Fibroblast of lung (primary cell): ENCODE results near the gene EMP3. TPM values are rescaled to one million over a fixed set of nuclear protein-coding genes. Genes with fewer than 3 reads are reported as not detected.
A peak's percentile ranks its signal among the peaks of the same experiment; 100 is the strongest.

Source experiments
- DNase-seq, 2 donors: peaks; one replicate each; pipeline versions ENCODE4 v3.0.0 to v3.0.0-alpha.2; 2010; ENCODE audit warnings: low read depth in 2 of 2
- H2AFZ ChIP-seq: 2 replicates; pipeline ENCODE4 v1.5.1; 2012; ENCODE audit warnings: low read length, control low read depth, inconsistent platforms
- H3K27ac ChIP-seq: 2 replicates; pipeline ENCODE4 v1.5.1; 2011; ENCODE audit warnings: low read length, control low read depth; ENCODE audit not compliant: insufficient read depth
- H3K27me3 ChIP-seq: 2 replicates; pipeline ENCODE4 v1.5.1; 2011; ENCODE audit warnings: mild to moderate bottlenecking, low read length; ENCODE audit not compliant: control insufficient read depth, insufficient read depth
- H3K36me3 ChIP-seq: 2 replicates; pipeline ENCODE4 v1.5.1; 2011; ENCODE audit warnings: low read length; ENCODE audit not compliant: control insufficient read depth, insufficient read depth
- H3K4me1 ChIP-seq: 2 replicates; pipeline ENCODE4 v1.5.1; 2011; ENCODE audit warnings: low read length; ENCODE audit not compliant: control insufficient read depth, insufficient read depth; ENCODE audit errors: extremely low read depth
- H3K4me2 ChIP-seq: 2 replicates; pipeline ENCODE4 v1.5.1; 2011; ENCODE audit warnings: low read length, control low read depth; ENCODE audit not compliant: insufficient read depth; ENCODE audit errors: extremely low read depth
- H3K4me3 ChIP-seq, 4 experiments: fragments of 200-600 bp in 1 of 4; sonication (generic) in 1 of 4; replicated peaks in 1 of 4; 2 replicates each; pipeline ENCODE4 v1.5.1; 2011 to 2016; ENCODE audit warnings: low read length in 4 of 4, low read depth in 3 of 4, mild to moderate bottlenecking in 3 of 4, control low read depth in 2 of 4, inconsistent platforms in 1 of 4, mixed read lengths in 1 of 4; ENCODE audit not compliant: insufficient read depth in 1 of 4; ENCODE audit errors: control extremely low read depth in 1 of 4
- H3K79me2 ChIP-seq: 2 replicates; pipeline ENCODE4 v1.5.1; 2012; ENCODE audit warnings: mild to moderate bottlenecking, low read length, inconsistent platforms; ENCODE audit not compliant: control insufficient read depth, insufficient read depth
- H3K9ac ChIP-seq: 2 replicates; pipeline ENCODE4 v1.5.1; 2011; ENCODE audit warnings: mild to moderate bottlenecking, low read length, control low read depth; ENCODE audit not compliant: insufficient read depth
- H3K9me3 ChIP-seq: 2 replicates; pipeline ENCODE4 v1.5.1; 2012; ENCODE audit warnings: low read depth, low read length; ENCODE audit not compliant: control insufficient read depth, insufficient read depth
- H4K20me1 ChIP-seq: 2 replicates; pipeline ENCODE4 v1.5.1; 2011; ENCODE audit warnings: low read length; ENCODE audit not compliant: control insufficient read depth, insufficient read depth; ENCODE audit errors: extremely low read depth
- CTCF ChIP-seq, 2 donors: IDR thresholded peaks in 1 of 2; conservative IDR thresholded peaks in 1 of 2; 1 replicate in 1 of 2; 2 replicates in 1 of 2; pipeline ENCODE4 v1.5.1; 2011 to 2012; ENCODE audit warnings: low read length in 2 of 2, control low read depth in 1 of 2, inconsistent platforms in 1 of 2, low read depth in 1 of 2, mild to moderate bottlenecking in 1 of 2
- EZH2 ChIP-seq: IDR thresholded peaks from 2 replicates; pipeline ENCODE4 v1.5.1; 2012; ENCODE audit warnings: low read length, control low read depth, mild to moderate bottlenecking; ENCODE audit errors: missing control alignments
- polyA plus RNA-seq, 2 donors: library from polyadenylated mRNA; depleted of rRNA in 1 of 2; stranded (reverse) in 1 of 2; unstranded in 1 of 2; fragments of >200 nt; gene quantifications; 2 replicates each; pipeline ENCODE4 v1.2.1, GENCODE V29; 2011 to 2012; ENCODE audit warnings: missing spikeins in 1 of 2
- total RNA-seq: library from RNA; depleted of rRNA; stranded (reverse); fragments of >200 nt; gene quantifications from 2 replicates; pipeline ENCODE4 v1.2.1, GENCODE V29; 2014

EMP3 gene
- total and polyA plus RNA-seq, 2 donors (not counting 1 experiment from before 2014, with no cell fraction given), result 246 to 303 TPM

DNA sequence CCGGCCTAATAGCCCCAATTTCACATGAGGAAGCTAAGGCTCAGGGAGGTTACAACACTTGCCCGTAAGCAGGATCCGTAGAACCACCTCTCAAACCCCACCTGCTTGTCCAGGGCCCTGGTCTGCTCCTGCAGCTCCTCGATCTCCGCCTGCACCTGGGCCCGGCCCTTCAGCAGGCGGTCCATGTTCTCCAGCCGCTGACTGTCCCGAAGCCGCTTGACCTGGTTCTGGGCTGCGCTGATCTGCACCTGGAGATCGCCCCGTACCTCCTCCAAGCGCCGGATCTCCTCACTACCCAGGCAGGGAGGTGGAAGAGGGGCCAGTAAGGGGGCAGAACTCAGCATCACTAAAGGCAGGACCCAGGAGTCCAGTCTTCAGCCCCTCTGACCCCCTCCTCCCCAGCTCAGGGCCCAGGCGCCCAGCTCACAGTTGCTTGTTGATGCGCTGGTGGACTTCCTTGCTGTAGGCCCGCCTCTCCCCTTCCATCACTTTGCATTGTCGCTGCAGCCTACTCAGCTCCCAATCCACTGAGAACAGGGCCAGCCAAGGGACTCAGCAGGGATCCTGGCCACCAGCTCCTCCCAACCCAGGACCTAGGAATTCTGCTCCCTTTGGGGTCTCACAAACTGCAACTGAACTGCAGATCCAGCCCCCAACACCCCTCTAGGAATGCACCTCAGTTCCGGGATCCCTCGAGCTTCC lies 6.9 kb upstream of the EMP3 start:
- Histone ChIP-seq H3K4me1 (peaks cover 14% of the 10 kb centered on the region), H3K79me2 (no peaks in the 10 kb centered on the region), H3K4me2 (no peak overlapping the region), H3K36me3 (no peaks in the 10 kb centered on the region), H3K4me3 (no peak overlapping the region), H2AFZ (no peak overlapping the region), H3K9ac (no peak overlapping the region), H3K9me3 (no peaks in the 10 kb centered on the region), H3K27me3 (no peaks in the 10 kb centered on the region), H4K20me1 (no peaks in the 10 kb centered on the region), H3K27ac (no peak overlapping the region)
- DNase-seq, result no peak
- no peak for TF ChIP-seq CTCF (conservative IDR thresholded peaks at IDR 0.05 in 1 of 2, IDR thresholded peaks at IDR 0.05 in 1 of 2; ENCODE audit: low read depth in 1 of 2, low read length in 2 of 2)
- TF ChIP-seq EZH2, result no peak

DNA sequence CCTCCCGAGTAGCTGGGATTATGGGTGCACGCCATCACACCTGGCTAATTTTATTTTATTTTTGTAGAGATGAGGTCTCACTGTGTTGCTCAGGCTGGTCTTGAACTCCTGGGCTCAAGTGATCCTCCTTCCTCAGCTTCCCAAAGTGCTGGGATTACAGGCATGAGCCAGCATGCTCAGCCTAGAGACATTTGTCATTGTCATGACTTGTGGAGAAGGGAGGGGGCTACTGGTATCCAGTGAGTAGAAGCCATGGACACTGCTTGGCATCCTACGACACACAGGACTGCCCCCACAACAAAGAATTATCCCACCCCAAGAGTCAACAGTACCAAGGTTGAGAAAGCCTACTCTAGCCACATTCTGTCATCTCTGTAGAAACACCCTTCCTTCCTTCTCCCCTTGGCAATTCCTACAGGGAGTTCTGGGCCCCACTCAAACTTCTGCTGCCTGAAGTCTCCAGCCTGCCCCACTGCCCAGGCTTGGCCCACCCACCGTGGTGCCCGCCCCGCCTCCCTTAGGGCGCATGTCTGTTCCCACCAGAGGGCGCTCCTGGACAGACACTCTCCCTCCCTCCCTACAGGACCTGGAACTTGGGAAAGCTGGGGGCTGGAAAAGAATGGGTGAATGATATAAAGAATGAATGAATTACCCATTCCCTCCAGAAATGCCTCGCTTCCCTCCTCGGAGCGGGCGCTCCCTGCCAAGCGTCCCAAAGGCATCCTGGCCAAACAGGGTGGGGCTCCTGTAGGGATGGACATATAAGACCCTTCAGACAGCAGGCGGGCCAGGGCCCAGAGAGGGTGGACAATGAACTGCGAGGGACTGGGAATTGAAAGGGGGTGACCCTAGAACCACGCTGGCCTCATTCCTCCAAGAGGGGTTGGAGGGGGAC lies 5.5 kb upstream of the EMP3 start:
- peak; percentile 65 to 80 for DNase-seq

More for the DNA sequence above, 5.5 kb upstream of the EMP3 start:
- Histone ChIP-seq H3K9ac (peak overlapping the region; percentile 2), H3K9me3 (no peaks in the 10 kb centered on the region), H3K27me3 (no peaks in the 10 kb centered on the region), H3K4me2 (no peak overlapping the region), H4K20me1 (no peaks in the 10 kb centered on the region), H3K79me2 (no peaks in the 10 kb centered on the region), H3K36me3 (no peaks in the 10 kb centered on the region), H3K4me3 (no peak overlapping the region), H2AFZ (no peak overlapping the region), H3K4me1 (peaks cover 14% of the 10 kb centered on the region), H3K27ac (no peak overlapping the region)
- TF ChIP-seq CTCF (conservative IDR thresholded peaks at IDR 0.05 in 1 of 2, IDR thresholded peaks at IDR 0.05 in 1 of 2; ENCODE audit: low read depth in 1 of 2, low read length in 2 of 2), result peak; percentile 77 to 83
- TF ChIP-seq EZH2, result no peak
